Stomach (tissue), 4 donors: ENCODE measurements around the gene MSI2.

Experiments
- EP300 ChIP-seq: sonication (generic); formaldehyde crosslinking; IDR thresholded peaks from one replicate; pipeline ENCODE4 v1.6.1; 2017; ENCODE audit warnings: antibody characterized with exemption
- POLR2A ChIP-seq, 4 donors: fragments of 450-650 bp; IDR thresholded peaks; one replicate each; pipeline ENCODE4 v1.6.1; 2016; ENCODE audit warnings: antibody characterized with exemption in 4 of 4, control low read depth in 2 of 4, mild to moderate bottlenecking in 1 of 4, moderate library complexity in 1 of 4
- POLR2AphosphoS5 ChIP-seq, 3 donors: sonication (generic); formaldehyde crosslinking; IDR thresholded peaks; one replicate each; pipeline ENCODE4 v1.6.1; 2016; ENCODE audit warnings: antibody characterized with exemption in 3 of 3
- TF ChIP-seq, protein P1 (sequence below), 7 experiments: fragments of 450-650 bp in 4 of 7; fragments of 200-600 bp in 3 of 7; sonication (generic) in 3 of 7; IDR thresholded peaks; one replicate each; pipeline ENCODE4 v1.5.1; 2016 to 2019; ENCODE audit warnings: antibody characterized with exemption in 7 of 7, control low read depth in 2 of 7, mild to moderate bottlenecking in 1 of 7

DNA sequence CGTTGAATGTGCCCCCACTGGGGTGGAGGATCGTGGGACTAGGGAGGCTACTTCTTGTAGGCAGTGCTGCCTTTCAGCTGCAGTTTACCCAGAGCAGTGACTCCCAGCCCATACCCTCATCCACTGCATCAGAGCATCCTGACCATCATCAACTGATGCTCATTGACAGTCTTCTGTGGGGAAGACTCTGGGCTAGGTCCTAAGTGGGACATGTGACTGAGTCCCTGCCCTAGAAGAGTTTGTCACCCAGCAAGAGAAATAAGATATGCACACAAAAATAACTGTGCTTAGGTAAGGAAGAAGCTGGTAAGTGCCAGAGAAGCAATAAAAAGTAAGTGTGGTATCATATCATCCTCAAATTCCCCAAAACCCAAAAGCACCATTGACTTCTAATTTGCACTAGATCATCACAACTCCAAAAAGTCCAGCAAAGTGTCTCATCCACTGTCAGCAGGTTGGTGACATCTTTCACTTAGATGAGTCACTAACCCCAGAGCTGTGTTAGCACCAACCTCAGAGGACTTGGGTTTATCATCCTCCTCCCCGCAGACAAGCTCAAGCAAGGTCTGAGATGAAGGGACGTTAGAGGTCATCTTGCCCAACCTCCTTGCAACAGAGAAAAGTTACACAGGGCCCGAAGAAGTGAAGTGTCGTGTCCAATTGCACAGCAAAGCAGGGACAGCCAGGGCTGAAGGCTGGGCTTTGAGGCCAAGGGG lies 389.8 kb downstream of the MSI2 start:
- TF ChIP-seq POLR2A (IDR thresholded peaks at IDR 0.05) (no peak), POLR2AphosphoS5 (IDR thresholded peaks at IDR 0.05) (no peak), EP300 (no peak)
- TF ChIP-seq, protein P1, sequence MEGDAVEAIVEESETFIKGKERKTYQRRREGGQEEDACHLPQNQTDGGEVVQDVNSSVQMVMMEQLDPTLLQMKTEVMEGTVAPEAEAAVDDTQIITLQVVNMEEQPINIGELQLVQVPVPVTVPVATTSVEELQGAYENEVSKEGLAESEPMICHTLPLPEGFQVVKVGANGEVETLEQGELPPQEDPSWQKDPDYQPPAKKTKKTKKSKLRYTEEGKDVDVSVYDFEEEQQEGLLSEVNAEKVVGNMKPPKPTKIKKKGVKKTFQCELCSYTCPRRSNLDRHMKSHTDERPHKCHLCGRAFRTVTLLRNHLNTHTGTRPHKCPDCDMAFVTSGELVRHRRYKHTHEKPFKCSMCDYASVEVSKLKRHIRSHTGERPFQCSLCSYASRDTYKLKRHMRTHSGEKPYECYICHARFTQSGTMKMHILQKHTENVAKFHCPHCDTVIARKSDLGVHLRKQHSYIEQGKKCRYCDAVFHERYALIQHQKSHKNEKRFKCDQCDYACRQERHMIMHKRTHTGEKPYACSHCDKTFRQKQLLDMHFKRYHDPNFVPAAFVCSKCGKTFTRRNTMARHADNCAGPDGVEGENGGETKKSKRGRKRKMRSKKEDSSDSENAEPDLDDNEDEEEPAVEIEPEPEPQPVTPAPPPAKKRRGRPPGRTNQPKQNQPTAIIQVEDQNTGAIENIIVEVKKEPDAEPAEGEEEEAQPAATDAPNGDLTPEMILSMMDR (IDR thresholded peaks at IDR 0.05): no peak
